HEK293 (cell line): ENCODE results near the gene CDAN1.

Source experiments
- CTCF ChIA-PET: fragments of 350-600 bp; formaldehyde crosslinking; extraction: SDS; loops from one replicate; lab custom pipeline; 2021; ENCODE audit warnings: antibody characterized with exemption; lab: Yijun Ruan, JAX
- POLR2A ChIA-PET: fragments of 300-600 bp; formaldehyde crosslinking; extraction: SDS; loops from one replicate; lab custom pipeline; 2020; ENCODE audit warnings: antibody characterized with exemption, inconsistent platforms; lab: Yijun Ruan, JAX
- H3K27ac ChIP-seq: fragments of 200-500 bp; sonication (Bioruptor generic); 2 replicates; pipeline ENCODE4 v1.5.1; 2014; ENCODE audit warnings: low read depth, low read length, control low read depth, inconsistent platforms; ENCODE audit errors: extremely low read depth
- H3K36me3 ChIP-seq, 2 experiments: fragments of 200-500 bp in 1 of 2; sonication (Bioruptor generic) in 1 of 2; 1 replicate in 1 of 2; 2 replicates in 1 of 2; pipeline ENCODE4 v1.5.1; 2014 to 2017; ENCODE audit warnings: inconsistent platforms in 2 of 2, low read length in 2 of 2; ENCODE audit not compliant: control insufficient read depth in 2 of 2, insufficient read depth in 1 of 2
- H3K4me1 ChIP-seq: fragments of 200-500 bp; sonication (Bioruptor generic); 2 replicates; pipeline ENCODE4 v1.5.1; 2014; ENCODE audit warnings: mild to moderate bottlenecking, low read length, inconsistent platforms; ENCODE audit not compliant: control insufficient read depth, insufficient read depth
- H3K4me3 ChIP-seq: 2 replicates; pipeline ENCODE4 v1.5.1; 2011; ENCODE audit warnings: low read depth, mild to moderate bottlenecking, control low read depth, low read length, moderate library complexity
- H3K9me3 ChIP-seq: fragments of 200-500 bp; sonication (Bioruptor generic); 2 replicates; pipeline ENCODE4 v1.5.1; 2014; ENCODE audit warnings: low read depth, low read length, inconsistent platforms; ENCODE audit not compliant: control insufficient read depth, insufficient read depth
- MYNN ChIP-seq: fragments of 450-650 bp; formaldehyde crosslinking; IDR thresholded peaks from 2 replicates; pipeline ENCODE4 v1.5.1; 2016; ENCODE audit warnings: missing biosample characterization, missing genetic modification characterization, borderline replicate concordance
- PBX3 ChIP-seq: sonication (generic); formaldehyde crosslinking; IDR thresholded peaks from 2 replicates; pipeline ENCODE4 v1.8.1; 2022; ENCODE audit warnings: mild to moderate bottlenecking, moderate library complexity, missing genetic modification reagents
- PRDM2 ChIP-seq: fragments of 450-650 bp; formaldehyde crosslinking; IDR thresholded peaks from 2 replicates; pipeline ENCODE4 v1.5.1; 2016; ENCODE audit warnings: missing biosample characterization, missing genetic modification characterization, borderline replicate concordance
- RBAK ChIP-seq: fragments of 450-650 bp; formaldehyde crosslinking; IDR thresholded peaks from 2 replicates; pipeline ENCODE4 v1.5.1; 2016; ENCODE audit warnings: missing biosample characterization, missing genetic modification characterization
- SCRT1 ChIP-seq: fragments of 450-650 bp; formaldehyde crosslinking; IDR thresholded peaks from 2 replicates; pipeline ENCODE4 v1.5.1; 2016; ENCODE audit warnings: missing biosample characterization, missing genetic modification characterization, borderline replicate concordance
- ZBTB11 ChIP-seq: fragments of 450-650 bp; formaldehyde crosslinking; conservative IDR thresholded peaks from 2 replicates; pipeline ENCODE4 v1.5.1; 2016; ENCODE audit warnings: low read depth, missing biosample characterization, missing genetic modification characterization
- ZBTB20 ChIP-seq: fragments of 450-650 bp; formaldehyde crosslinking; IDR thresholded peaks from 2 replicates; pipeline ENCODE4 v1.5.1; 2016; ENCODE audit warnings: missing biosample characterization, missing genetic modification characterization
- ZNF16 ChIP-seq: fragments of 450-650 bp; formaldehyde crosslinking; IDR thresholded peaks from 2 replicates; pipeline ENCODE4 v1.5.1; 2016; ENCODE audit warnings: low read depth, missing biosample characterization, missing genetic modification characterization
- ZNF202 ChIP-seq: fragments of 450-650 bp; formaldehyde crosslinking; IDR thresholded peaks from 2 replicates; pipeline ENCODE4 v1.5.1; 2016; ENCODE audit warnings: missing biosample characterization, missing genetic modification characterization, borderline replicate concordance
- ZNF23 ChIP-seq: fragments of 450-650 bp; formaldehyde crosslinking; IDR thresholded peaks from 2 replicates; pipeline ENCODE4 v1.5.1; 2016; ENCODE audit warnings: missing biosample characterization, missing genetic modification characterization, borderline replicate concordance
- ZNF280D ChIP-seq: fragments of 450-650 bp; formaldehyde crosslinking; IDR thresholded peaks from 2 replicates; pipeline ENCODE4 v1.5.1; 2016; ENCODE audit warnings: missing biosample characterization, missing genetic modification characterization
- ZNF335 ChIP-seq: fragments of 450-650 bp; formaldehyde crosslinking; conservative IDR thresholded peaks from 2 replicates; pipeline ENCODE4 v1.5.1; 2016; ENCODE audit warnings: missing biosample characterization, missing genetic modification characterization
- ZNF426 ChIP-seq: fragments of 450-650 bp; formaldehyde crosslinking; IDR thresholded peaks from 2 replicates; pipeline ENCODE4 v1.5.1; 2017; ENCODE audit warnings: missing biosample characterization, missing genetic modification characterization, mild to moderate bottlenecking, inconsistent platforms, moderate library complexity
- ZNF596 ChIP-seq: fragments of 450-650 bp; IDR thresholded peaks from 2 replicates; pipeline ENCODE4 v1.5.0; 2018; ENCODE audit warnings: missing biosample characterization, mild to moderate bottlenecking, missing genetic modification characterization, moderate library complexity
- ZNF639 ChIP-seq: fragments of 450-650 bp; formaldehyde crosslinking; IDR thresholded peaks from 2 replicates; pipeline ENCODE4 v1.5.1; 2016; ENCODE audit warnings: missing biosample characterization, missing genetic modification characterization
- ZNF670 ChIP-seq: fragments of 450-650 bp; formaldehyde crosslinking; IDR thresholded peaks from 2 replicates; pipeline ENCODE4 v1.5.1; 2016; ENCODE audit warnings: missing biosample characterization, missing genetic modification characterization, low read depth
- ZNF677 ChIP-seq: fragments of 450-650 bp; IDR thresholded peaks from 2 replicates; pipeline ENCODE4 v1.5.0; 2018; ENCODE audit warnings: missing biosample characterization, mild to moderate bottlenecking, missing genetic modification characterization, moderate library complexity
- ZNF792 ChIP-seq: fragments of 450-650 bp; formaldehyde crosslinking; IDR thresholded peaks from 2 replicates; pipeline ENCODE4 v1.5.1; 2016; ENCODE audit warnings: missing biosample characterization, missing genetic modification characterization

Gene CDAN1

GRCh38 chr15:42692997-42693396 is 43.9 kb downstream of the CDAN1 start (continued):
- TF ChIP-seq PBX3 (CRISPR knock-in tag) = no peak
- TF ChIP-seq ZNF16 (tag by site-specific recombination) = no peak
- TF ChIP-seq ZNF670 (tag by site-specific recombination) = no peak
- TF ChIP-seq PRDM2 = no peak
- no peak for TF ChIP-seq ZNF792 (tag by site-specific recombination)
- no peak for TF ChIP-seq ZBTB11 (tag by site-specific recombination)
- TF ChIP-seq, all 188 proteins: peak for 0

GRCh38 chr15:42692536-42692935 is 44.4 kb downstream of the CDAN1 start:
- Histone ChIP-seq H3K27ac (no peak overlapping the region), H3K4me3 (no peak overlapping the region)
- ChIA-PET POLR2A (no interaction called here), CTCF (interaction anchor here (0.7 kb wide), 1 partner anchor 11 kb away, joined by 3 read pairs; no protein-coding TSS in a partner anchor)
- TF ChIP-seq ZNF335 (tag by site-specific recombination) (no peak), ZNF280D (tag by site-specific recombination) (no peak)
- TF ChIP-seq, all 188 proteins: peak for 0
- no peaks in the 10 kb centered on the region for H3K9me3 ChIP-seq
- H3K4me1 ChIP-seq = no peaks in the 10 kb centered on the region
- peaks cover 0 to 26% of the 10 kb centered on the region in 2 experiments; a peak in 1 of 3 replicates for H3K36me3 ChIP-seq

GRCh38 chr15:42691770-42692169 is 45.2 kb downstream of the CDAN1 start:
- Histone ChIP-seq H3K36me3 (peaks cover 0 to 24% of the 10 kb centered on the region in 2 experiments; a peak in 1 of 3 replicates), H3K4me3 (no peak overlapping the region), H3K27ac (no peak overlapping the region), H3K9me3 (no peaks in the 10 kb centered on the region), H3K4me1 (no peaks in the 10 kb centered on the region)
- ChIA-PET CTCF (no interaction called here), POLR2A (no interaction called here)
- TF ChIP-seq ZNF596 (tag by site-specific recombination) (no peak), ZBTB20 (tag by site-specific recombination) (no peak), ZNF639 (tag by site-specific recombination) (no peak), MYNN (tag by site-specific recombination) (no peak), RBAK (tag by site-specific recombination) (no peak), ZNF202 (tag by site-specific recombination) (no peak), SCRT1 (no peak), ZNF677 (tag by site-specific recombination) (no peak), ZNF426 (no peak), ZNF23 (tag by site-specific recombination) (no peak)
